Measurements from ENCODE around the gene NID1.

GRCh38 chr1:236101233-236102200 is 36.6 kb upstream of the NID1 start:
- no peak for TF ChIP-seq CTCF (IDR thresholded peaks at IDR 0.05)
- TF ChIP-seq EP300 (IDR thresholded peaks at IDR 0.05): no peak
- TF ChIP-seq POLR2A (IDR thresholded peaks at IDR 0.05): no peak
- TF ChIP-seq POLR2AphosphoS5 (IDR thresholded peaks at IDR 0.05): no peak

All from upper lobe of left lung (tissue), 4 donors.